Kidney (tissue), 14 donors: ENCODE measurements around the gene ASTL. TPM values are rescaled to one million over a fixed set of nuclear protein-coding genes. Genes with fewer than 3 reads are reported as not detected.
A peak's percentile ranks its signal among the peaks of the same experiment; 100 is the strongest.

Experiments
- DNase-seq, 5 donors: peaks; one replicate each; pipeline ENCODE4 v3.0.0-alpha.2; 2013 to 2020
- FAIRE-seq: peaks from 2 replicates; lab custom pipeline; 2012; peaks lifted over from hg19 to GRCh38; lab: Jason Lieb, UNC
- H3K27ac ChIP-seq, 2 donors: one replicate each; pipeline ENCODE4 v1.7.0; 2013; ENCODE audit warnings: low read depth in 2 of 2, low read length in 2 of 2, inconsistent platforms in 1 of 2
- H3K27me3 ChIP-seq: one replicate; pipeline ENCODE4 v1.7.1; 2013; ENCODE audit warnings: low read length, inconsistent platforms; ENCODE audit not compliant: control insufficient read depth, insufficient read depth
- H3K36me3 ChIP-seq, 3 donors: one replicate each; pipeline versions ENCODE4 v1.7.0 to v1.7.1; 2013; ENCODE audit warnings: low read length in 3 of 3, control low read depth in 1 of 3, inconsistent platforms in 1 of 3; ENCODE audit not compliant: insufficient read depth in 3 of 3, control insufficient read depth in 2 of 3
- H3K4me1 ChIP-seq, 3 donors: one replicate each; pipeline versions ENCODE4 v1.7.0 to v1.7.1; 2013; ENCODE audit warnings: low read length in 3 of 3, inconsistent platforms in 1 of 3, low read depth in 1 of 3; ENCODE audit not compliant: control insufficient read depth in 2 of 3, insufficient read depth in 2 of 3
- H3K4me3 ChIP-seq, 3 donors: one replicate each; pipeline versions ENCODE4 v1.7.0 to v1.8.1; 2013; ENCODE audit warnings: low read length in 3 of 3, control low read depth in 1 of 3, inconsistent platforms in 1 of 3
- H3K9ac ChIP-seq, 3 donors: one replicate each; pipeline versions ENCODE4 v1.7.0 to v1.7.1; 2013; ENCODE audit warnings: low read length in 3 of 3, control low read depth in 1 of 3, inconsistent platforms in 1 of 3
- H3K9me3 ChIP-seq, 3 donors: one replicate each; pipeline versions ENCODE4 v1.7.0 to v1.7.1; 2013; ENCODE audit warnings: low read length in 3 of 3, control low read depth in 1 of 3, inconsistent platforms in 1 of 3; ENCODE audit not compliant: control insufficient read depth in 2 of 3, insufficient read depth in 1 of 3
- CTCF ChIP-seq: IDR thresholded peaks from 3 replicates; pipeline ENCODE4 v1.5.1; 2012; ENCODE audit warnings: mild to moderate bottlenecking, moderate library complexity, borderline replicate concordance; ENCODE audit not compliant: insufficient read depth; ENCODE audit errors: extremely low read depth
- intact Hi-C: fragments of 100-400 bp; cut with DNase I; formaldehyde crosslinking; loops from one replicate; pipeline ENCODE4 v1.11.1; 2022
- polyA plus RNA-seq: library from polyadenylated mRNA; stranded (reverse); fragments of 350-450 nt; fragmentation: Illumina TruSeq; extraction: RNeasy Lipid Tissue Mini Kit (QIAGEN cat#74804); gene quantifications from one replicate; pipeline ENCODE4 v1.2.3, GENCODE V29; 2014; ENCODE audit warnings: low read depth, low replicate concordance; ENCODE audit not compliant: insufficient read depth
- total RNA-seq: library from RNA; stranded (reverse); fragmentation: NEBNext Ultra II Directional; extraction: Animal tissue kit (Norgen Biotek cat#: 25700); gene quantifications from one replicate; pipeline ENCODE4 v1.2.1, GENCODE V29; 2021
- donor health status: control.
- donor health status: control.
- donor health status: control.
- donor health status: control.
- donor health status: control.
- donor health status: DM: yes; HTN: yes; CAD: no.
- donor health status: Normal renal cell carcinoma (clear cell type).

ASTL gene
- total and polyA plus RNA-seq, 2 donors from 2014 or later: not detected

GRCh38 chr2:96108151-96108540, 30.2 kb downstream of the ASTL start:
- no peak overlapping the region for H3K4me3 ChIP-seq
- no peak for TF ChIP-seq CTCF
- peaks cover 0 to 11% (median 0%) of the 10 kb centered on the region in 3 donors for H3K4me1 ChIP-seq
- peak in 2 of 5 donors; percentile 37 to 60 for DNase-seq
- H3K36me3 ChIP-seq: no peaks in the 10 kb centered on the region
- FAIRE-seq: no peak
- no peak overlapping the region for H3K9ac ChIP-seq
- peak overlapping the region in 1 of 2 donors; percentile 74 for H3K27ac ChIP-seq
- H3K27me3 ChIP-seq: no peaks in the 10 kb centered on the region
- H3K9me3 ChIP-seq: peaks cover 0 to 6% (median 0%) of the 10 kb centered on the region in 3 donors
- intact Hi-C loops: no loop called here

GRCh38 chr2:96107708-96108065, 30.6 kb downstream of the ASTL start:
- Histone ChIP-seq H3K4me1 (peaks cover 0 to 15% (median 0%) of the 10 kb centered on the region in 3 donors), H3K36me3 (no peaks in the 10 kb centered on the region), H3K27ac (no peak overlapping the region), H3K4me3 (no peak overlapping the region), H3K27me3 (no peaks in the 10 kb centered on the region), H3K9ac (no peak overlapping the region), H3K9me3 (peaks cover 0 to 6% (median 0%) of the 10 kb centered on the region in 3 donors)
- intact Hi-C loops: no loop called here
- TF ChIP-seq CTCF: no peak
- DNase-seq (peak in 1 of 5 donors; percentile 51), FAIRE-seq (no peak)

GRCh38 chr2:96106991-96107707, 31.2 kb downstream of the ASTL start:
- intact Hi-C loops: no loop called here
- H3K9ac ChIP-seq: no peak overlapping the region
- no peak overlapping the region for H3K27ac ChIP-seq
- H3K36me3 ChIP-seq: no peaks in the 10 kb centered on the region
- no peak for TF ChIP-seq CTCF
- H3K27me3 ChIP-seq: no peaks in the 10 kb centered on the region
- H3K4me1 ChIP-seq: peaks cover 0 to 15% (median 0%) of the 10 kb centered on the region in 3 donors
- FAIRE-seq: no peak
- H3K4me3 ChIP-seq: no peak overlapping the region
- peak in 2 of 5 donors; percentile 27 to 40 for DNase-seq
- peaks cover 0 to 6% (median 0%) of the 10 kb centered on the region in 3 donors for H3K9me3 ChIP-seq
